Measurements from ENCODE around the gene PTPN7. TPM values are rescaled to one million over a fixed set of nuclear protein-coding genes. Genes with fewer than 3 reads are reported as not detected.
A peak's percentile ranks its signal among the peaks of the same experiment; 100 is the strongest.
"Not testable (repeated sequence)": the region's sequence is repeated elsewhere in the genome, so short reads cannot be mapped to it uniquely, and the experiment has no call there.

Gene PTPN7
- total RNA-seq, 4 donors from 2014 or later: 1.3 to 4.3 (median 2.1) TPM

- intact Hi-C loops (cut with DNase I): no loop called here
- no peak for DNase-seq
- Histone ChIP-seq H3K27ac (no peak overlapping the region), H3K9me3 (no peaks in the 10 kb centered on the region), H3K27me3 (no peaks in the 10 kb centered on the region), H3K36me3 (no peaks in the 10 kb centered on the region), H3K4me3 (replicated peaks in 1 of 3) (no peak overlapping the region), H3K4me1 (peaks cover 3 to 5% of the 10 kb centered on the region in 2 donors)
- TF ChIP-seq POLR2A (IDR thresholded peaks at IDR 0.05): no peak
- WGBS, 2 donors: 94 to 97% methylated on average over 4 to 5 of the region's 7 CpGs
Measured at GRCh38 chr1:202168861-202169260, 8.5 kb upstream of the PTPN7 start.

DNA sequence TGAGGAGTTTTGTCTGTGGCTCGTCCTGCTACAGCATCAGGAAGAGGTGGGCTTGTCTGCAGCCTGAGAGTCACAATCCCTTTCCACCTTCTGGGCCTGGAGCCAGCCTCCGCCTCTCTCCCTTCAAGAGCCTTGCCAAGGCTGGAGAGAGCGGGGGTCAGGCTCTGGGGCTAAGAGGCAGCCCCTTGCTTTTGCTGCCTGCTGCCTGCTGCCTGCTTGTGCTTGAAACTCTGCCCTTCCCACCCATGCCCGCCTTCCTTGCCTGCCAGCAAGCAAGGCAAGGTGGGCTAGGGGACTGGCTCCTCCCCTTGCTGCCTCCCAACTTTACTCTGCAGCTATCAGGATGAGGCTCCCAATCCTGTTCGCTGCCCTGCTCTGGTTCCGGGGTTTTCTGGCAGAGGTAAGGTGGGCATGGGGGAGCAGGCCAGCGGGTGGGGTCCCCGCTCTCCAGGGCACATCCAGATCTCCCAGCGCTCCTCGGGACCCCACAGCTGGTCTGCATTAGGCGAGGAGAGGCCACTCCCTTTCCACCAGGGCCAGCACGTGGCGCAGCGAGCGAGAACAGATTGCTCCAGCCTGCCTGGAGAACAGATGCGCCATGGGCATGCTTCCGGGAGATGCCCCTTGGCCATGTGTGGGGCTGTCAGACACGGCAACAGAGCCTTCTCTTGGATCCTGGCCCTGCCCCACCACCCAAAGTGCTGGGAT lies 7.5 kb upstream of the PTPN7 start:
- Histone ChIP-seq H3K36me3 (no peaks in the 10 kb centered on the region), H3K9me3 (no peaks in the 10 kb centered on the region), H3K4me3 (replicated peaks in 1 of 3) (no peak overlapping the region), H3K27me3 (no peaks in the 10 kb centered on the region), H3K4me1 (peaks cover 3 to 5% of the 10 kb centered on the region in 2 donors), H3K27ac (peak overlapping the region in 1 of 3 donors; percentile 32)
- intact Hi-C loops (cut with DNase I): no loop called here
- WGBS, 2 donors: 53 to 83% methylated on average over 11 to 12 of the region's 18 CpGs
- DNase-seq: peak; percentile 74 to 77
- TF ChIP-seq POLR2A (IDR thresholded peaks at IDR 0.05): no peak
- TF ChIP-seq, protein P1, sequence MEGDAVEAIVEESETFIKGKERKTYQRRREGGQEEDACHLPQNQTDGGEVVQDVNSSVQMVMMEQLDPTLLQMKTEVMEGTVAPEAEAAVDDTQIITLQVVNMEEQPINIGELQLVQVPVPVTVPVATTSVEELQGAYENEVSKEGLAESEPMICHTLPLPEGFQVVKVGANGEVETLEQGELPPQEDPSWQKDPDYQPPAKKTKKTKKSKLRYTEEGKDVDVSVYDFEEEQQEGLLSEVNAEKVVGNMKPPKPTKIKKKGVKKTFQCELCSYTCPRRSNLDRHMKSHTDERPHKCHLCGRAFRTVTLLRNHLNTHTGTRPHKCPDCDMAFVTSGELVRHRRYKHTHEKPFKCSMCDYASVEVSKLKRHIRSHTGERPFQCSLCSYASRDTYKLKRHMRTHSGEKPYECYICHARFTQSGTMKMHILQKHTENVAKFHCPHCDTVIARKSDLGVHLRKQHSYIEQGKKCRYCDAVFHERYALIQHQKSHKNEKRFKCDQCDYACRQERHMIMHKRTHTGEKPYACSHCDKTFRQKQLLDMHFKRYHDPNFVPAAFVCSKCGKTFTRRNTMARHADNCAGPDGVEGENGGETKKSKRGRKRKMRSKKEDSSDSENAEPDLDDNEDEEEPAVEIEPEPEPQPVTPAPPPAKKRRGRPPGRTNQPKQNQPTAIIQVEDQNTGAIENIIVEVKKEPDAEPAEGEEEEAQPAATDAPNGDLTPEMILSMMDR (IDR thresholded peaks at IDR 0.05): no peak

DNA sequence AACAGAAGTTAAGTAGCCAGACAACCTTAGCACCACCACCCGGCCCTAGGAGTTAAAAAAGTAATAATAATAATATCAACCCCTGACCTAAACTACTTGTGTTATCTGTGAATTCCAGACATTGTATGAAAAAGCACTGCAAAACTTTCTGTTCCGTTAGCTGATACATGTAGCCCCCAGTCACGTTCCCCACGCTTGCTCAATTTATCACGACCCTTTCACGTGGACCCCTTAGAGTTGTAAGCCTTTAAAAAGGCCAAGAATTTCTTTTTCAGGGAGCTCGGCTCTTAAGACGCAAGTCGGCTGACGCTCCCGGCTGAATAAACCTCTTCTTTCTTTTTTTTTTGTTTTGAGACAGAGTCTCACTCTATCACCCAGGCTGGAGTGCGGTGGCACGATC lies 6.7 kb upstream of the PTPN7 start:
- H3K4me3 ChIP-seq (replicated peaks in 1 of 3); intact Hi-C loops (cut with DNase I); H3K27ac ChIP-seq; H3K9me3 ChIP-seq; H3K4me1 ChIP-seq; H3K36me3 ChIP-seq; H3K27me3 ChIP-seq: not testable (repeated sequence)
- WGBS, 2 donors: 33 to 42% methylated on average over 13 of the region's 13 CpGs
- peak; percentile 28 to 40 for DNase-seq

DNA sequence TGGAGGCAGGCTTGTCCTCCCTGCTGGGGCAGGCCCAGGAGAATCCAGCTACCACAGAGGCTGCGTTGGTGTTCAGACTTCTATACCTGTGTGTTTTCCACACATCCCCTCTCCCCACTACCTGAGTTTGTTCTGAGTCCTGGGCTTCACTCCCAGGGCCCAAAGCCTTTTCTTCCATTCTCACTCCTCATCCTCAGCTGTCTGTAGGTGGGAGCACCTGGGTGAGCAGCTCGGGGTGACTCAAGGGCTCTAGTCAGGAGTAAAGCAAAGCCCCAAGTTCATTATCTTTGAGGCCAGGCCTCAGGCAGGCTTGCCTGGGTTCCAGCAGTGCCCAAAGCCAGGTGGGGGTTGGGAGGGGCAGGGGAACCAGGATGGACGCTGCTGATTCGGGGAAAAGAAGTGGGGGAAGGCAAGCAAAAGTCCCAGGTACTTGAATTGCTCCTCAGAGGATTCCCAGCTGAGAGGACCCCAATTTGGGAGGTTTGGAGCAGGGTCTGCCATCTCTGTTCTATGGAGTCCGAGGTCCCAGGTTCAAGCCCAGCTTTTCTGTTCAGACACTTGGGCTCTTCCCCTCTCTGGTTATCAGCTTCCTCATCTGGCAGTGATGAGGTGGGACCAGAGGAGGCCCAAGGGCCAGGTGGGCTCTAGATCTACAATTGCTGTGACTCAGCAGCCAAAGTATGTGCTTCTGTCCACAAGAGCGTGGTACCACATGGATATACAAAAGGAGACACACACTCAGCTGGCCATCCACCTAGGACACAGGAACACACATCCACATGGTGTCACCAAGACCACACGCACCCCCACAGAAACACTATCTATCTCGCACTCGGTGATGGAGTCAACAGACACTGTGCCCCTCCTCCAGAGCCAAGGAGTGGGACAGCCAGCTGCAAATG lies 5.8 kb upstream of the PTPN7 start:
- intact Hi-C loops (cut with DNase I): no loop called here
- TF ChIP-seq POLR2A (IDR thresholded peaks at IDR 0.05): no peak
- TF ChIP-seq, protein P1 (IDR thresholded peaks at IDR 0.05): no peak
- Histone ChIP-seq H3K4me3 (replicated peaks in 1 of 3) (no peak overlapping the region), H3K4me1 (peaks cover 3 to 5% of the 10 kb centered on the region in 2 donors), H3K27me3 (no peaks in the 10 kb centered on the region), H3K27ac (no peak overlapping the region), H3K36me3 (no peaks in the 10 kb centered on the region), H3K9me3 (no peaks in the 10 kb centered on the region)
- WGBS, 2 donors: 88 to 94% methylated on average over 9 of the region's 9 CpGs
- no peak for DNase-seq

DNA sequence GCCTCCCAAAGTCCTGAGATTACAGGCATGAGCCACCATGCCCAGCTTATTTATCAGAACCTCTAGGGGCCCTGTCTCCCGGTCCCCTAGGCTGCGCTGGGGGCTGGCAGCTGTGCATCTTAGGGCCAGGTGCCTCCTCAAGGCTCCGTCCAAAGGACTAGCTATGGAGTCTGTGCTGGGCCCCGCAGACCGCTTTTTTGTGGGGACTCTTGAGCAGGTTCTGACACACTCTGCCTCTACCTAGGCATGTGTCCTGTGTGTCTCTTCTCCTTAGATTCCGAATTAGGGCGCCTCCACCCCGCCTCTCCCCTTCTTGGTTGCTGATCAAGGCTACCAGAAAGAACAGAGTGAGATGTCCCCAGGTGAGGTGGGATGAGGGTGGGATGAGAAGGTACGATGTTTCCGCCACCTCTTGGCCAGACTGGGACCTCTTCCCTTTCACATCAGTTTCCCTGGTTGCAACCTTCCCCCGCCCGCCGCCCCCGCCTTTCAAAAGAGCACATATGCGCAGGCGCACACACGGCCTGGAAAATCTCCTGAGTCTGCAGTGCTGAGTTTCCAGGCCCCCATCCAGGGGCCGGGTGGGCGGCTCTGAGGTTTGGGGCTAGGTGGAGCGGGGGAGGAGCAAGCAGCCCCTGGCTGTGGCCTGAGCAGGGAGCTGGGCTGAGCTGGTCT lies 5.0 kb upstream of the PTPN7 start:
- no peak overlapping the region for H3K27ac ChIP-seq
- H3K36me3 ChIP-seq: no peaks in the 10 kb centered on the region
- no peak for DNase-seq
- H3K9me3 ChIP-seq: no peaks in the 10 kb centered on the region
- no peak overlapping the region for H3K4me3 ChIP-seq (replicated peaks in 1 of 3)
- TF ChIP-seq POLR2A (IDR thresholded peaks at IDR 0.05): no peak
- TF ChIP-seq, protein P1 (IDR thresholded peaks at IDR 0.05): no peak
- H3K27me3 ChIP-seq: no peaks in the 10 kb centered on the region
- peaks cover 3 to 5% of the 10 kb centered on the region in 2 donors for H3K4me1 ChIP-seq
- WGBS, 2 donors: 87 to 92% methylated on average over 19 to 20 of the region's 20 CpGs
- intact Hi-C loops (cut with DNase I): no loop called here
